GM10266 (cell line): ENCODE data around the gene ASAP2.

Source experiments
- DNase-seq: peaks from one replicate; pipeline ENCODE4 v3.0.0; 2012; ENCODE audit errors: extremely low spot score
- TF ChIP-seq, protein P1 (sequence below): IDR thresholded peaks from 2 replicates; pipeline ENCODE4 v1.5.1; 2012; ENCODE audit warnings: mild to moderate bottlenecking, low read depth; ENCODE audit not compliant: control insufficient read depth, insufficient read depth; ENCODE audit errors: missing control alignments

The ASAP2 gene

DNA sequence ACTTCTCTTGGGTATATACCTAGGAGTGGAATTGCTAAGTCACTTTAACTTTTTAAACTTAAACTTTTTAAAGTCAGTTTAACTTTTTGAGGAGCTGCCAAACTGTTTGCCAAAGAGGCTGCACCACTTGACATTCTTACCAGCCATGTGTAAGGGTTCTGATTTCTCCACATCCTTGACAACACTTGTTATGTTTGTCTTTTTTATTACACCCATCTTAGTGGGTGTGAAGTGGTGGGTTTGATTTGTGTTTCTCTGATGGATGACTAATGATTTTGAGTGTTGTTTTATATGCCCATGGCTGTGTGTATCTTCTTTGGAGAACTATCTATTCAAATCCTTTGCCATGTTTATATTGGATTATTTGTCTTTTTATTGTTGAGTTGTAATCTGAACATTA lies 13.6 kb downstream of the ASAP2 start:
- TF ChIP-seq, protein P1, sequence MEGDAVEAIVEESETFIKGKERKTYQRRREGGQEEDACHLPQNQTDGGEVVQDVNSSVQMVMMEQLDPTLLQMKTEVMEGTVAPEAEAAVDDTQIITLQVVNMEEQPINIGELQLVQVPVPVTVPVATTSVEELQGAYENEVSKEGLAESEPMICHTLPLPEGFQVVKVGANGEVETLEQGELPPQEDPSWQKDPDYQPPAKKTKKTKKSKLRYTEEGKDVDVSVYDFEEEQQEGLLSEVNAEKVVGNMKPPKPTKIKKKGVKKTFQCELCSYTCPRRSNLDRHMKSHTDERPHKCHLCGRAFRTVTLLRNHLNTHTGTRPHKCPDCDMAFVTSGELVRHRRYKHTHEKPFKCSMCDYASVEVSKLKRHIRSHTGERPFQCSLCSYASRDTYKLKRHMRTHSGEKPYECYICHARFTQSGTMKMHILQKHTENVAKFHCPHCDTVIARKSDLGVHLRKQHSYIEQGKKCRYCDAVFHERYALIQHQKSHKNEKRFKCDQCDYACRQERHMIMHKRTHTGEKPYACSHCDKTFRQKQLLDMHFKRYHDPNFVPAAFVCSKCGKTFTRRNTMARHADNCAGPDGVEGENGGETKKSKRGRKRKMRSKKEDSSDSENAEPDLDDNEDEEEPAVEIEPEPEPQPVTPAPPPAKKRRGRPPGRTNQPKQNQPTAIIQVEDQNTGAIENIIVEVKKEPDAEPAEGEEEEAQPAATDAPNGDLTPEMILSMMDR: no peak
- no peak for DNase-seq

DNA sequence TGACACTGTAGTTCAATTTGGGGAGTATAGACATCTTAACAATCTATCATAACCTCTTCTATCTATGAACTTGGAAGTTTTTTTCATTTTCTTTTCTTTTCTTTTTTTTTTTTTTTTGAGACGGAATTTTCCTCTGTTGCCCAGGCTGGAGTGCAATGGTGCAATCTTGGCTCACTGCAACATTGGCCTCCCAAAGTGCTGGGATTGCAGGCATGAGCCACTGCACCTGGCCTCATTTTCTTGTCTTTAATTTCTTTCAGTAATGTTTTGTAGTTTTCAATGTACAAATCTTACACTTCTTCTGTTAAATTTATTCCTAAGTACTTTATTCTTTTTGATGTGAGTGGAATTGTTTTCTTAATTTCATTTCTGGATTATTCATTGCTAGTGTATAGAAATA lies 14.6 kb downstream of the ASAP2 start:
- TF ChIP-seq, protein P1: no peak
- no peak for DNase-seq

DNA sequence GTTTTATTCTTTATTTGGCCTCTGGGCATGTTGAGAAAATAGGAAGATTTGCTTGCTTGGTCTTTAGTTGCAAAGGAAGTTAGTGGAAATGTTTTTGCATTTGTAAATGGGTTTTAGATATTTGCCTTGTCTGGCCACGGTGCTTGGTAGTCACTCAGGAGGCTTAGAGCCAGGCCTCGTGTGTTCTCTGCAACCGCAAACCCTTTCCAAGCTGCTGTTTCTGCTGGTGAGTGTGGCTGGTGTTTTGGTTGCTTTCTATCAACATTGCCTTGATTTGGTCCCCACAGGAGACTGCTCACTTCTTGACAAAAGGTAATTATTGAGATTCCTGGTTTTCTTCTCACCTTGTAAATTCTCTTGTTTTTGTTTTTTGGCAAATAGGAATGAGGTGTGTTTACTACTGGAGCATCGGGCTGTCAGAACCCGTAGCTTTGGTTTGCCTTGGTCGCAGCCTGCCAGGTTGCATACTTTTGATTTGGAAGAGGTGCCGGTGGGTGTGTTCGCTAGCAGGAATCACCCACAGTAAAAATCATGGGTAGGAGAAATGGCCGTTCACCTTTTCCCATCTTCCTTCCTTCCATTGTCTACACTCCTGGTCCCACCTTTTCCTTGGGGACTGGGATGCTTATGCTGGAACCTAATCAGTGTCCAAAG lies 15.8 kb downstream of the ASAP2 start:
- TF ChIP-seq, protein P1: no peak
- no peak for DNase-seq

DNA sequence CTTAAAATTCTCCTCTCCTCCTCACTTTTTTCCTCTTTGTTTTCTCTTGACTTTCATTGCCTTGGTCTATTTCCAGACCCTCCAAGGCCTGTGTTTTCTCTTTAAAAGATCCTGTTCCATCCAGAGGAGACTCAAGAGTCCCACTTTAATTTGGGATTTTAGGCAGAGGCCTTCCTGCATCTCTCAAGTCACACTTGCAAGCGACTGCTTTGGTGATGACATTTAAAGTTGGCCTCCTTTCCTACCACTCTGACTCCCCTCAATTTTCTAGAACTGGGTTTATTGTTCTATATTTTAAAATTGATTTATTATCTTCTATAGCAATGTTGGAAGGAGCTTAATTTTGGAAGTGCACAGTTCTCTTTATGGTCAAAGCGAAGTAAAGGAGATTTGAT lies 16.3 kb downstream of the ASAP2 start:
- TF ChIP-seq, protein P1: no peak
- DNase-seq: no peak

DNA sequence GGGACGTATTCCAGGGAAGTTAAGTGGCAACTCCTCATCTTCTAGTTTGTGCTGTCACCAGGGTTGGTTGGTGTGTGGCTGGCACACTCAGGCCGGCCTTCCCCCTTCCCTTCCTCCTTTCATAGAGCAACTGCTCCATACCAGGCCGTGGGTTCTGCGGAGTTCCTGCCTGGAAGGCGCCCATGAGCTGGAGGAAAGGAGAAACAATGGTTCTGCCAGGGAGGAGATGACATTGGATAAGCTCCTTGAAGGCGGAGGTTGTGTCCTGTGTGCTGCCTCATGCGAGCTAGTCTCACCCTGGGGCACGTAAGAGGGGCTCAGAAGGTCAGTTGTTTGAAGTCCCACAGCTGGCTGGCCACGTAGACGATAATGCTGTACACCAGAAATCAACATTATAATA lies 19.2 kb downstream of the ASAP2 start:
- DNase-seq: no peak
- TF ChIP-seq, protein P1: no peak

DNA sequence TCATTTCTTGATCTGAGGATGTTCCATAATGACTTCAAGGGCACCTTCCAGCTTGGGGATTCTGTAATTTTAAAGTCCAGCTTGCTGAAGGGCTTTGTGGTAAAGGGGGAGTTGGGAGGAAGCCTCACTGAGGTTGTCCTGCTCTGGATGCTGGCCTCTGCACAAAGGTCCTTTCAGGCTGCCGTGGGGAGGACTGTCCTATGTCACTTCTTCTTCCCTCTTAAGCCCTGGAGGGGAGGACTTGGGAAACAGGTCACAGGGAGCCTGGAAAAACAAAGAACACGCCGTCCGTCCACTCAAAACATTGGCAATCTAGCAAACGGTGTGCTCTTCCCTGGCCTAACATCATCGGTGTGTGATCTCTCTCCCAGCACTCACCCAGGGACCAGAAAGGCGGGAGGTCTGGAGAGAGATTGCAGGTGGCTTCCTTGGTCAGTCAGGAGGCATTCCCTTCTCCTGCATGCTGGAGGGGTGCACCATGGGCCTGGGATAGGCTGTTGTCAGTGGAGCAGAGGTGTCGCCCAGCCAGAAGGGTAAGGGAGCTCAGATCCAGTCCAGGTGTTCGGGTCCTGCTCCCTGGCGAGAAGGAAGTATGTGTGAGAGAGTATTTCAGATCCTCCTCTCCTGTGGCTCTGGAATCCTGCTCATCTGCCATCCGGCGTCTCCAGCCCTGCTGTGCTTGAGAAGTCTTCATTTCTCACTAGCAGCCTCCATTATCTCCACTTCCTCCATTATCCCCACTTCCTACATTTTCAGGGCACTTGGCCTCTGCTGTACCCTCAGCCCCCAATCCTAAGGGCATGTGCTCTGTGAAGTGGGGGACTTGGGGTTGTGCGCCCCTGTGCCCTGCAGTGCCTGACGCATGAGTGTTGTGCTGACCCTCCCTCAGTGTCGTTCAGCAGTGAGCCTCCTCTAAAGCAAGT lies 20.1 kb downstream of the ASAP2 start:
- TF ChIP-seq, protein P1: no peak
- no peak for DNase-seq
